Fibroblast of lung (primary cell): ENCODE results near the gene GZMM.

ENCODE experiments used
- CTCF ChIP-seq, 2 donors: IDR thresholded peaks in 1 of 2; conservative IDR thresholded peaks in 1 of 2; 1 replicate in 1 of 2; 2 replicates in 1 of 2; pipeline ENCODE4 v1.5.1; 2011 to 2012; ENCODE audit warnings: low read length in 2 of 2, control low read depth in 1 of 2, inconsistent platforms in 1 of 2, low read depth in 1 of 2, mild to moderate bottlenecking in 1 of 2
- EZH2 ChIP-seq: IDR thresholded peaks from 2 replicates; pipeline ENCODE4 v1.5.1; 2012; ENCODE audit warnings: low read length, control low read depth, mild to moderate bottlenecking; ENCODE audit errors: missing control alignments

- TF ChIP-seq CTCF (conservative IDR thresholded peaks at IDR 0.05 in 1 of 2, IDR thresholded peaks at IDR 0.05 in 1 of 2; ENCODE audit: low read depth in 1 of 2, low read length in 2 of 2) (no peak), EZH2 (no peak)
Measured at GRCh38 chr19:507286-508203, 36.3 kb upstream of the GZMM start, which contains the start of gene TPGS1.
